ENCODE measurements around the gene CYB5R2.

DNA sequence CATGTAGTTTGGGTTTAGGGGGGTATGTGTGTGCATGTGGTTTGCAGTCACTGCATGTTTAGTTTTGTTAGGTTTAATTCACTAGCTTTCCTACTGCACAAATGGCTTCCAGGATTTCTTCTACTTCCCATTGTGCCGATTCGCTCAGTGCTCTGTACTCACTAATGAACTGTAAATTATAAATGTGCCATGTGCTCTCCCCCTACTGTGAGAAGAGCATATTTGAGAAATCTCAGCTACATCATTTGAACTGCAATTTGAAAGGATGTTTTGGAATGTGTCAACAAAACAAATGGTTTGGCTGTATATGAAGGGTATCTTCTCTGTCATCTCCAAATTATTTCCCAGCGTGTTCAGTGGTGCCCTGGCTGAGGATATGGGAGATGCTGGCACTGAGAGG, 28.1 kb downstream of the CYB5R2 start:
- TF ChIP-seq, protein P1, sequence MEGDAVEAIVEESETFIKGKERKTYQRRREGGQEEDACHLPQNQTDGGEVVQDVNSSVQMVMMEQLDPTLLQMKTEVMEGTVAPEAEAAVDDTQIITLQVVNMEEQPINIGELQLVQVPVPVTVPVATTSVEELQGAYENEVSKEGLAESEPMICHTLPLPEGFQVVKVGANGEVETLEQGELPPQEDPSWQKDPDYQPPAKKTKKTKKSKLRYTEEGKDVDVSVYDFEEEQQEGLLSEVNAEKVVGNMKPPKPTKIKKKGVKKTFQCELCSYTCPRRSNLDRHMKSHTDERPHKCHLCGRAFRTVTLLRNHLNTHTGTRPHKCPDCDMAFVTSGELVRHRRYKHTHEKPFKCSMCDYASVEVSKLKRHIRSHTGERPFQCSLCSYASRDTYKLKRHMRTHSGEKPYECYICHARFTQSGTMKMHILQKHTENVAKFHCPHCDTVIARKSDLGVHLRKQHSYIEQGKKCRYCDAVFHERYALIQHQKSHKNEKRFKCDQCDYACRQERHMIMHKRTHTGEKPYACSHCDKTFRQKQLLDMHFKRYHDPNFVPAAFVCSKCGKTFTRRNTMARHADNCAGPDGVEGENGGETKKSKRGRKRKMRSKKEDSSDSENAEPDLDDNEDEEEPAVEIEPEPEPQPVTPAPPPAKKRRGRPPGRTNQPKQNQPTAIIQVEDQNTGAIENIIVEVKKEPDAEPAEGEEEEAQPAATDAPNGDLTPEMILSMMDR (IDR thresholded peaks at IDR 0.05), result no peak
- TF ChIP-seq POLR2A (IDR thresholded peaks at IDR 0.05), result no peak
